GM19025 (cell line): Measurements from ENCODE around the gene TMEM132E.

ENCODE experiments used
- ATAC-seq: cut with Tn5 transposase; IDR thresholded peaks from one replicate; pipeline ENCODE4 v1.9.1; 2021; ENCODE audit warnings: mild to moderate bottlenecking, low read depth, moderate library complexity; ENCODE audit not compliant: unreplicated experiment

TMEM132E gene

GRCh38 chr17:34567691-34568465 is 11.5 kb upstream of the TMEM132E start:
- ATAC-seq, result no peak

GRCh38 chr17:34568953-34569352 is 10.4 kb upstream of the TMEM132E start:
- ATAC-seq, result no peak

GRCh38 chr17:34569591-34569990 is 9.8 kb upstream of the TMEM132E start:
- no peak for ATAC-seq

GRCh38 chr17:34570506-34570905 is 8.9 kb upstream of the TMEM132E start:
- ATAC-seq, result no peak

GRCh38 chr17:34571428-34572130 is 7.8 kb upstream of the TMEM132E start:
- ATAC-seq, result no peak

- no peak for ATAC-seq
Observed at GRCh38 chr17:34572483-34572882, 6.9 kb upstream of the TMEM132E start.

- ATAC-seq, result no peak
Observed at GRCh38 chr17:34575182-34575581, 4.2 kb upstream of the TMEM132E start.

- no peak for ATAC-seq
Observed at GRCh38 chr17:34578016-34578415, 1.4 kb upstream of the TMEM132E start.

GRCh38 chr17:34578656-34579016 is 746 bp upstream of the TMEM132E start:
- no peak for ATAC-seq

GRCh38 chr17:34579979-34580684 is 750 bp downstream of the TMEM132E start:
- ATAC-seq, result no peak

- ATAC-seq, result no peak
Observed at GRCh38 chr17:34580685-34581445, 1.5 kb downstream of the TMEM132E start.

- ATAC-seq, result no peak
Observed at GRCh38 chr17:34581446-34582184, 2.2 kb downstream of the TMEM132E start.

- no peak for ATAC-seq
Observed at GRCh38 chr17:34582185-34582900, 3.0 kb downstream of the TMEM132E start.

- no peak for ATAC-seq
Observed at GRCh38 chr17:34582901-34583245, 3.5 kb downstream of the TMEM132E start.

GRCh38 chr17:34584805-34585416 is 5.5 kb downstream of the TMEM132E start:
- ATAC-seq, result no peak

GRCh38 chr17:34586346-34586846 is 7.0 kb downstream of the TMEM132E start:
- ATAC-seq, result no peak

- ATAC-seq, result no peak
Observed at GRCh38 chr17:34588266-34588665, 8.9 kb downstream of the TMEM132E start.

GRCh38 chr17:34589120-34589965 is 10.0 kb downstream of the TMEM132E start:
- no peak for ATAC-seq
